ENCODE results near the gene NDUFA13.

NDUFA13 gene

DNA sequence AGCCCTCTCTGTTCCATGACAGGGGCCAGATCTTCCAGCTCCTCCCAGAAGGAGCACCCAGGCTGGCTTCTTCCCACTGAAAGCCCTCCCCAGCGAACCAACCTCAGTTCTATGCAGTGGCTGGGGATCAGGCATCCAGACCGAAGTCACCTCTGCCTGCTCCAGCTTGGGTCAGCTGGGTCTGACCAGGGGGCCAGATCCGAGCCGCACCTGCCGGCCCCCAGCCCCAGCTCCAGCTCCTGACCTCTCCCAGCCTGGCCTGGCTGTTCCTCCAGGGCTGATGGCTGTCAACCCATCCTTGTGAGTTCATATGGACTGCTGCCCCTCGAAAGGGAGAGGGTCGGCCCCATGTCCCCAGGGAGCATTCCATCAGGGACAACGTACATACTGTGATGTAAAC lies 8.7 kb upstream of the NDUFA13 start:
- DNase-seq (ENCODE audit: low read depth, low spot score), result no peak

DNA sequence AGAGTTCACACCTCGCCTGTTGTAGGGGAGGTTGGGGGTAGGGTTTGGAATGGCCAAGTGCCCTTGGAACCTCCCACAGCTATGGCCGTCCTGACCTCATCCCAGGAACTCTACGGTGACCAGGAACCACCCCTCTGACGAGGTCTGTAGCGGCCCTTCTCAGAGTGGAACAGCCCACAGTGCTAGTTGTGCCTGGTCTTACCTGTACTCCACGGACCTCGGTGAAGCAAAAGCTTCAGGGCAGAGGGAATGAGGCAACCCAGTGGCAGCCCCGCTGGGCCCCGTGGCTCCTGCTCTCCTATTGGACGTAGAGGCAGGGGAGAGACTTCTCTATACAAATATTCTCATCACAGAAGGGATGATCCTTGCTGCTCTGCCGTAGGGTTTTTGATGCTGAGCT lies 7.8 kb upstream of the NDUFA13 start:
- no peak for DNase-seq (ENCODE audit: low read depth, low spot score)

- DNase-seq (ENCODE audit: low read depth, low spot score), result no peak
These were observed 5.6 kb upstream of the NDUFA13 start for GRCh38 chr19:19510432-19510831.

DNA sequence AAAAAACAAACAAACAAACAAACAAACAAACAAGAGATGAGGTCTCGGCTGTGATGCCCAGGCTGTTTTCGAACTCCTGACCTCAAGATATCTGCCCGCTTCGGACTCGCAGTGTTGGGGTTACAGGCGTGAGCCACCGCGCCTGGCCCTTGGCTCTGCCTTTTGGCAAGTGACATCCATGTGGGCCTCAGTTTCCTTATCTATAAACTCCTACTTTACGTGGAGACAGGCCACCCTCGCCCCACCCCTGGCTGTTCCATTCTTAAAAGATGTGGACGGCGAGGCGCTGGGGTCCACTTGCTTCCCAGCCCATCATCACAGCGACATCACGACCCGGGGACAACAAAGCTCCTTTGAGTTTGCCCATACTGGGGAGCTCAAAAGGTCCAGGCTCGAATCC lies 2.3 kb upstream of the NDUFA13 start:
- DNase-seq (ENCODE audit: low read depth, low spot score), result no peak

DNA sequence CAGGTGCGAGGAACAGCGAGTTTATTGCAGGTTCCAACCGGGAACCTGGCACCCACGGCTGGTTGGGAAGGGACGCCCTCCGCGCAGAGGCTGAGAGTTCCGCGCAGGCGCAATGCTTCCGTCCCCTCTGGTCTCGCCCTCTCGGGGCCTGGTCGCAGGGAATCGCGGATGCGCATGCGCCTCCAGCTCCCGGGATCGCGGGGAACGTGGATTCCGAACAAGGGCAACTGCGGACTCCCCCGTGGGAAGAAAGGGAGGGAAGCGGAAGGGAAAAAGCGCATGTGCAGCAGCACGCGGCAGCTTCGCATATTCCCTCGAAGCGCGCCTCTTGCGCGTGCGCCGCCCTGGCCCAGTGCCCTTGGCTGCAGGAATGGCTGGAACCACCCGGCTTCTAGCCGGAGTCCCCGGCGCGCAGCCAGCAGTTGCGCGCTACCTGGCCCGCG lies 1.8 kb upstream of the NDUFA13 start:
- no peak for DNase-seq (ENCODE audit: low read depth, low spot score)

DNA sequence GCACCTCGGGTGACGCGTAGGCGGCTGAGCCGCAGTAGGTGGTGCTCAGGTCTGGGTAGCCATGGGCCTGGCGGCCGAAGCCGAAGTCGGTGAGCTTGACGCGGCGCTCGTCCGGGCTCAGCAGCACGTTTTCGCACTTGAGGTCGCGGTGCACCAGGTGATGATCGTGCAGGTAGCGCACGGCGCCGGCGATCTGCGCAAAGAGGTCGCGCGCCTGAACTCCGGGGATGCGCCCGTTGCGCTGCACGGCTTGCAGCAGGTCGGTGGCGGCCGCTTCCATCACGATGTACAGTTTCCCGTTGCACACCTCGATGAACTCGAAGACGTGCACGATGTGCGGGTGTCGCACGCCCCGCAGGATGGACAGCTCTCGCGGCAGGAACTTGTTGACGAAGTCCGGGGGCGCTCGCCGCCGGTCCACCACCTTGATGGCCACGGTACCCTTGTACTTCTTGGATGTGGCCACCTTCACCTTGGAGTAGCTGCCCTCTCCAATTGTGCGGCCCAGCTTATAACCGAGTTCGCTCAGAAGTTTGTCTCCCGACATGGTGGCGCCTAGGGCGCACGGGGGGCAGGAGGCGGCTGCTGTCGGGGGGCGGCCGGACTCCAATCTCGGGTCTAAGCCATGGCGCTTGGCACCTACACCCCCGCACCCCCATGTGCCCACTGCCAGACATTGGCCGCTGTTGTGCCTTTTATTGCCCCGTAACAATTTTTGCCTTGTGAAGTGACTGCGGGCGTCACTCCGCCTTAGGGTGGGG lies 964 bp upstream of the NDUFA13 start, which contains the start of gene TSSK6:
Gene TSSK6 (minus strand): TSS at position 668 of the 761 bp plus-strand sequence. CDS start 121 bp downstream, at position 547.
- no peak for DNase-seq (ENCODE audit: low read depth, low spot score)

- no peak for DNase-seq (ENCODE audit: low read depth, low spot score)
These were observed 1.2 kb downstream of the NDUFA13 start for GRCh38 chr19:19517235-19517619.

- no peak for DNase-seq (ENCODE audit: low read depth, low spot score)
These were observed 5.0 kb downstream of the NDUFA13 start for GRCh38 chr19:19520989-19521388.

DNA sequence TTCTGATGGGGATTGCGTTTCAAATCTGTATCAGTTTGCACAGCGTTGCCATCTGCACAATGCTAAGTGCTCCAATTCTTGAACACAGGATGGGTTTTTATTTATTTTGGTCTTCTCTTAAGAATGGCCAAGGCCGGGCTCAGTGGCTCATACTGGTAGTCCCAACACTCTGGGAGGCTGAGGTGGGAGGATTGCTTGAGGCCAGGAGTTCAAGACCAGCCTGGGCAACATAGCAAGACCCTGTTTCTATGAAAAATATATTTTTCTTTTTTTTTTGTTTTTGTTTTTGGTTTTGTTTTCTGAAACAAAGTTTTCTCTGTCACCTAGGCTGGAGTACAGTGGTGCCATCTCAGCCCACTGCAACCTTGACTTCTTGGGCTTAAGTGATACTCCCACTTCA lies 7.2 kb downstream of the NDUFA13 start:
- no peak for DNase-seq (ENCODE audit: low read depth, low spot score)

- no peak for DNase-seq (ENCODE audit: low read depth, low spot score)
These were observed 8.0 kb downstream of the NDUFA13 start for GRCh38 chr19:19524053-19524452.

- DNase-seq (ENCODE audit: low read depth, low spot score), result no peak
These were observed 9.8 kb downstream of the NDUFA13 start for GRCh38 chr19:19525611-19526380.

DNA sequence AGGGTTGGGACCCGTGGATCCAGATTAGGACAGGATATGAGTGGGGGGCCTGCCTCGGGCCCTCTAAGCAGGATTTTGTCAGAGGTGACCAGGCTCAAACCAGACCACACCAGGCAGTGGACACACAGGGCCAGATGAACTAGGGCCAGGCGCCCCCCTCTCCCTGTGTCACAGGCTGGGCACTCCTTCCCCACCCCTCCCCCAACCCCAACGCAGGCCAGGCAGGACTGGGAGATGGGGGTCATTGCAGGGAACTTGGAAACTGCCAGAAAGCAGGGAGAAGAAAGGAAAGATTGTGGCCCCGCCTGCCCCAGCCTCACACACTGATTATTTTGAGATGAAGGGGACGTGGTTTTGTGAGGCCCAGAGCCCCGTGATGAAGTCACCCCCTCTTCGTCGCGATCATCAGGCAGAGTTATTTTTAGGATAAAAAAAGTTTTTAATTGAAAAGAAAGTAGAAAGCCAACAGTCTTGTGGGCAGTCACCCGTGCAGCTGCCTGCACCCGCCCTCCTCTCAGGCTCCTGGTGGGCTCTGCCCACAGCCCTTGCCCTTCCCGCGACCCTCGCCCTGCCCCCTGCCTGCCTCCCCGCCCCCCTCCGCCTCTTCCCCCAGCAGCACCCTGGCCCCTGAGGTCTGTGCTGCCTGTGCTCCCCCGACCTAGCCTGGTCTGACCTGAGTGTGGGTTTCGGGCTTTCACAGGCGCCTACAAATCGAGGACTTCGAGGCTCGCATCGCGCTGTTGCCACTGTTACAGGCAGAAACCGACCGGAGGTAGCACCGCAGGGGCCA lies 10.8 kb downstream of the NDUFA13 start:
- DNase-seq (ENCODE audit: low read depth, low spot score), result no peak

DNA sequence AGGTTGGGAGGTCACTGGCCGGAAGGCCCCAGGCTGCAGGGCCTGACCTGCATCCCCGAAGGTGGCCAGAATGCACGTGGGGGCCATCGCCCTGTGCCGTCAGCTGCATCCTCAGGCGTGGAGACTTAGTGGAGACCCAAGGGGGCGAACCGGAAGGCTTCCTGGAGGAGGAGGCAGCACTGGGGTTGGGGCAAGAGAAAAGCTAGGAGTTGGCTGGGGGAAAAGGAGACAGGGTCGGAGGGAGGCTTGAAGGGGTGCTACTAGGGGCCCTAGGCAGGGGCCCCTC lies 11.3 kb downstream of the NDUFA13 start:
- no peak for DNase-seq (ENCODE audit: low read depth, low spot score)

DNA sequence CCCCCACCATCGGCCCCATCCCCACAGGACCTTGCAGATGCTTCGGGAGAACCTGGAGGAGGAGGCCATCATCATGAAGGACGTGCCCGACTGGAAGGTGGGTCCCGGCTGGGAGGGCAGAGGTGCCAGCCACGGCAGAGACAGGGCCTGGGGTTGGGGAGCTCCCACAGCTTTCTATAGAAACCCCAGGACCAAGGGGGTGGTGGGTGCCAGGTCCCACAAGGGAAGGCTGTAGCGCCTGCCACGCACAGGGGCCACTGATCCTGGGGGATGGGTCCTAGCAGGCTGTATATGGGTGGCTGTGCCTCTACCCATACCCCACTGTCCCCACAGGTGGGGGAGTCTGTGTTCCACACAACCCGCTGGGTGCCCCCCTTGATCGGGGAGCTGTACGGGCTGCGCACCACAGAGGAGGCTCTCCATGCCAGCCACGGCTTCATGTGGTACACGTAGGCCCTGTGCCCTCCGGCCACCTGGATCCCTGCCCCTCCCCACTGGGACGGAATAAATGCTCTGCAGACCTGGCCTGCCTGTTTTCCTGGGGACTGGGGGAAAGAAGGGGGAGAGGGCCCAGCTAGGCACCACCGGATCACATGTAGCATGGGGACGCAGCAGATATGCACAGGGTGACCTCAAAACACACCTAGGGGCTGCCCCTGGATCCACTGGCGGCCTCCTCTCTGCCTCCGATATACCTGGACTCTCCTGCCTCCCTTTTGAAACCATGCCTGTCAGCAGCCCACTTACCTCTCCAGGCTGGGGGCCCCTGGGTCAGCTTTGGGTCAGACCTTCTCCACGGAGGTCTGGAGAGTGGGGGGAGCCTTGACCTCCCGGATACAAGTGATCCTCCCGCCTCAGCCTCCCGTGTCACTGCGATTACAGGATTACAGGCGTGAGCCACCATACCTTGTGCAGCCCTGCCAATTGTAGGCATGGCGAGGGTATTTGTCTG lies 11.9 kb downstream of the NDUFA13 start:
- no peak for DNase-seq (ENCODE audit: low read depth, low spot score)

GRCh38 chr19:19528721-19529490 lies 12.9 kb downstream of the NDUFA13 start, which contains the start of gene YJEFN3:
Gene YJEFN3, plus strand, starts transcription at chr19:19528911. Its CDS starts 22 bp downstream, at chr19:19528933.
- DNase-seq (ENCODE audit: low read depth, low spot score), result no peak

DNA sequence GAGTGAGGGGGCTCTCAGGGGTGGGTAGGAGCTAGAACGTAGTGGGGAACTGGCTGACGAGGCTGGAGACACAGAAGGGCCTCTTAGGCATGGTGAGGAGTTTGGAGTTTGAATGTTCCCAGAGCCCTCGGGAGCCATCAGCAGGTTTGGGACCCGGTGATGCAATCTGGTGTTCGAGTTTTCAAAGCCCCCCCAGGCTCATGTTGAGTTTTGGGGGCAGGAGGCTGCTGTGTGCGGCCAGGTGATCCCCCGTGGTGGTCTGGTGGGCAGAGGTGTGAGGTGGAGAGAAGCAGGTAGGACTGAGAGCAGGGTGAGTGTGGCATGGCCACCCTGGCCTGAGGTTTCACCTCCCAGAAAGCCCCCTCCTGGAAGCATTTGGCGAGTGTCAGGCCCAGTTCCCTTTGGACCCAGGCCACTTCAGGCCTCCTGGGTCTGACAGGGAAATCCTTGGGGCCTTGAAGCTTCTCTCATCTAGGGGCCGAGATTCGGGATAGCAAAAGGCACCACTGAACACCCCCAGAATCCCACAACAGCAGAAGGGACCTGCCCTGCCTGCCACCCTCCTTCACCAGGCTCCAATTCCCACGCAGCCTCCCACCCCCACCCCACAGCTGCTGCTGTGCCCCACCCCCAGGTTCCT lies 13.9 kb downstream of the NDUFA13 start:
- no peak for DNase-seq (ENCODE audit: low read depth, low spot score)

DNA sequence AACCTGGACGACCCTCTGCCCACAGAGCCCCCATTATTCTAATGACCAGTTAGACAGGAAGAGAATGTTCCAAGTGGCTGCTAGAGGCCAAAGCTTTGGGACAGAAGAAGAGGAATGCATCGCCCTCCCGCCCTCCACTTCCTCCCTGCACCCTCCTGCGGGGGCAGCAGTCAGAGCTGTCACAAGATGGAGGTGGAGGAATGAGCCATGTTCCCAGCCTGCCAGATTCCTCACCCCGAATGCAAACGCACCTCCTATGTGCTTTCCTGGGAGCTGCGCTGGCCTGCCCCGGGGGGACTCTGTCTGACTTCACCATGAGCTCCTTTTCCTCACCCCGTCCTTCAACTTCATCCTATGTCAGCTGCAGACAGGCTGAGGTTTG lies 14.4 kb downstream of the NDUFA13 start:
- DNase-seq (ENCODE audit: low read depth, low spot score), result no peak

DNA sequence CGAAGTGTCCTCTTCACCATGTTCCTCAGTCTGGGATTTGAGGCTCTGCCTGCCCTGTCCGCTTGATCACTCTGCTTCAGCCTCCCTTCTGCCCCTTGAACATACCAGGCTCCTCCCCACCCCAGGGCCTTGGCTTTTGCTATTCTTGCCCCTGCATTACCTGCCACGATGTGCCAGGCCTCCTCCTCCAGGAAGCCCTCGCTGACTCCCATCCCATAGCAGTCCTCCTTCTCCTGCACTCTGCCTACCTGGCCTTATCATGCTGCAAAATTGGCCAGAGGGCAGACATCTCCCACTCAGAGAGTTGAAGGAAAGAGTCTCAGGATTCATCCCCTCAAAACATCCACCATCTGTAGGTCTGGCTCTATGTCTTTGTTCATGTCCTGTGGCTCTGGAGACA lies 14.9 kb downstream of the NDUFA13 start:
- no peak for DNase-seq (ENCODE audit: low read depth, low spot score)

DNA sequence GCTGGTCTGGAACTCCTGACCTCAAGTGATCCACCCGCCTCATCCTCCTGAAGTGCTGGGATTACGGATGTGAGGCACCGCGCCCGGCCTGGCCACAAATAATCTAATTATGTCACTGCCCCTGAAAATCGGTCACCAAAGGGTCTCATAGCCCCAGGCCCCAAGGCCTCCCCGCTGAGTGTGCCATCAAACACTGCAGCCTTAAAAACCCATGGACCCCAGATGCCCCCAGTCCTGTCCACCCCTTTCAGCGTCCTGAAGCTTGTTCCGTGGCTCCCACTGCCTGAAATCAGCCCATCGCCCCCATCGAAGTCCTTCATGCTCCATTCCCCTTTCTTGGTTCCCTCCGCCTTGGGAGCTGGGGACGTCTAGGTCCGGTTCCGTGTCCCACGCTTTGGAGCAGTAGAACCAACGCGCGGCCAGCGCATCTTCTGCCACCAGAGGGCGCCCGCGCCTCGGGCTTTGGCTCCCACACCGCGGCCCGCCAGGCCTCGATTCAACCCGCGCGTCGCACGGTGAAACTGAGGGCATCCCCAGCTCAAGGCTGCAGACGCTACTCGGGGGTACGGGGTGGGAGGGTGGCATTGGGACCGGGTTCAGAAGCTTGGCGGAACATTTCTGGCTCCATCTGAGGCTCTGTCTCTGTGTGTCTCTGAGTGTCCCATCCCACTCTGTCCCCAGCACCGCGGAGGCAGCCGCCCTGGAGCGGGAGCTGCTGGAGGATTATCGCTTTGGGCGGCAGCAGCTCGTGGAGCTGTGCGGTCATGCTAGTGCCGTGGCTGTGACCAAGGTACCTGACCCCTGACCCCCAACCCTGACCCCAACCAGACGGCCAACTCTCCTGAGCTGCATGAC lies 16.2 kb downstream of the NDUFA13 start:
- no peak for DNase-seq (ENCODE audit: low read depth, low spot score)

Data from brain pericyte (primary cell).